GM19328 (cell line): Measurements from ENCODE around the gene PURB.
"Not testable (repeated sequence)": the region's sequence is repeated elsewhere in the genome, so short reads cannot be mapped to it uniquely, and the experiment has no call there.

Experiments
- ATAC-seq: cut with Tn5 transposase; IDR thresholded peaks from one replicate; pipeline ENCODE4 v1.9.1; 2021; ENCODE audit warnings: mild to moderate bottlenecking, moderate library complexity; ENCODE audit not compliant: unreplicated experiment

The PURB gene

GRCh38 chr7:44854644-44855364, 30.5 kb downstream of the PURB start:
- no peak for ATAC-seq

- ATAC-seq: no peak
Measured at GRCh38 chr7:44853391-44853790, 31.9 kb downstream of the PURB start.

- no peak for ATAC-seq
Measured at GRCh38 chr7:44852590-44852989, 32.7 kb downstream of the PURB start.

- no peak for ATAC-seq
Measured at GRCh38 chr7:44849885-44850544, 35.3 kb downstream of the PURB start.

GRCh38 chr7:44849259-44849884, 36.0 kb downstream of the PURB start:
- ATAC-seq: no peak

GRCh38 chr7:44847920-44848634, 37.3 kb downstream of the PURB start, which contains the start of gene H2AZ2:
Gene H2AZ2, minus strand, starts transcription at chr7:44848087. Its CDS starts 116 bp downstream, at chr7:44847971.
- peak; percentile 83 for ATAC-seq

GRCh38 chr7:44847509-44847919, 37.8 kb downstream of the PURB start:
- peak; percentile 59 for ATAC-seq

GRCh38 chr7:44846816-44847508, 38.4 kb downstream of the PURB start:
- no peak for ATAC-seq

GRCh38 chr7:44846390-44846789, 38.9 kb downstream of the PURB start:
- ATAC-seq: not testable (repeated sequence)

GRCh38 chr7:44845451-44845850, 39.9 kb downstream of the PURB start:
- no peak for ATAC-seq

- ATAC-seq: not testable (repeated sequence)
Measured at GRCh38 chr7:44843440-44843839, 41.9 kb downstream of the PURB start.

GRCh38 chr7:44842675-44843074, 42.7 kb downstream of the PURB start:
- ATAC-seq: not testable (repeated sequence)

GRCh38 chr7:44838751-44839150, 46.6 kb downstream of the PURB start:
- ATAC-seq: no peak

- ATAC-seq: no peak
Measured at GRCh38 chr7:44827567-44827966, 57.8 kb downstream of the PURB start.
